ENCODE measurements around the gene BMP7. TPM values are rescaled to one million over a fixed set of nuclear protein-coding genes. Genes with fewer than 3 reads are reported as not detected.
A peak's percentile ranks its signal among the peaks of the same experiment; 100 is the strongest.

The BMP7 gene
- total RNA-seq, 1 donor, result not detected

DNA sequence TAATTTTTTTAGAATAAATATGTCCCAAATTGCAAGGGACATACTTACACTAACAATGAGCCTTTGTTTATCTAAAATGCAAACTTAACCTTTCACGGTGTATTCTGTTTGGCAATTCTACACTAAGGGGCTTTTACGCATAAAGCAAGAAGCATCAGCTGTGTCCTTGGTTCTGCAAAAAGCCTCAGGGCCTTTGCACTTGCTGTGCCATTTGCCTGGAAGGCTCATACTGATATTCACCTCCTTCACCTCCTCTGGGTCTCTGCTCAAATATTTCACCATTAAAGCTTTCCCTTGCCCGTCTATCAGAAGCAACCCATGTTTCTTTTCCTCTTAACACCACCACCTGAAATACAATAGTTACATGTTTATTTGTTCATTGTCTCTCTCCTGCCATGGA lies 8.9 kb upstream of the BMP7 start:
- Histone ChIP-seq H3K36me3 (ENCODE audit: insufficient read depth, low read length) (no peaks in the 10 kb centered on the region), H3K9me3 (ENCODE audit: low read depth, low read length) (no peaks in the 10 kb centered on the region), H3K4me3 (ENCODE audit: insufficient read depth, low read length) (no peak overlapping the region), H2AFZ (ENCODE audit: low read length) (no peak overlapping the region), H4K20me1 (ENCODE audit: insufficient read depth, low read length) (no peaks in the 10 kb centered on the region), H3K27ac (ENCODE audit: low read depth, low read length) (no peak overlapping the region), H3K4me2 (ENCODE audit: insufficient read depth, low read length) (no peak overlapping the region), H3K4me1 (ENCODE audit: insufficient read depth, low read length) (no peaks in the 10 kb centered on the region), H3K79me2 (ENCODE audit: insufficient read depth, low read length) (no peaks in the 10 kb centered on the region), H3K27me3 (ENCODE audit: insufficient read depth, low read length) (no peaks in the 10 kb centered on the region)
- TF ChIP-seq, protein P1, sequence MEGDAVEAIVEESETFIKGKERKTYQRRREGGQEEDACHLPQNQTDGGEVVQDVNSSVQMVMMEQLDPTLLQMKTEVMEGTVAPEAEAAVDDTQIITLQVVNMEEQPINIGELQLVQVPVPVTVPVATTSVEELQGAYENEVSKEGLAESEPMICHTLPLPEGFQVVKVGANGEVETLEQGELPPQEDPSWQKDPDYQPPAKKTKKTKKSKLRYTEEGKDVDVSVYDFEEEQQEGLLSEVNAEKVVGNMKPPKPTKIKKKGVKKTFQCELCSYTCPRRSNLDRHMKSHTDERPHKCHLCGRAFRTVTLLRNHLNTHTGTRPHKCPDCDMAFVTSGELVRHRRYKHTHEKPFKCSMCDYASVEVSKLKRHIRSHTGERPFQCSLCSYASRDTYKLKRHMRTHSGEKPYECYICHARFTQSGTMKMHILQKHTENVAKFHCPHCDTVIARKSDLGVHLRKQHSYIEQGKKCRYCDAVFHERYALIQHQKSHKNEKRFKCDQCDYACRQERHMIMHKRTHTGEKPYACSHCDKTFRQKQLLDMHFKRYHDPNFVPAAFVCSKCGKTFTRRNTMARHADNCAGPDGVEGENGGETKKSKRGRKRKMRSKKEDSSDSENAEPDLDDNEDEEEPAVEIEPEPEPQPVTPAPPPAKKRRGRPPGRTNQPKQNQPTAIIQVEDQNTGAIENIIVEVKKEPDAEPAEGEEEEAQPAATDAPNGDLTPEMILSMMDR (IDR thresholded peaks at IDR 0.05; ENCODE audit: extremely low read depth, low read depth, low read length), result no peak
- DNase-seq (ENCODE audit: insufficient read length, low spot score, missing footprints), result no peak

DNA sequence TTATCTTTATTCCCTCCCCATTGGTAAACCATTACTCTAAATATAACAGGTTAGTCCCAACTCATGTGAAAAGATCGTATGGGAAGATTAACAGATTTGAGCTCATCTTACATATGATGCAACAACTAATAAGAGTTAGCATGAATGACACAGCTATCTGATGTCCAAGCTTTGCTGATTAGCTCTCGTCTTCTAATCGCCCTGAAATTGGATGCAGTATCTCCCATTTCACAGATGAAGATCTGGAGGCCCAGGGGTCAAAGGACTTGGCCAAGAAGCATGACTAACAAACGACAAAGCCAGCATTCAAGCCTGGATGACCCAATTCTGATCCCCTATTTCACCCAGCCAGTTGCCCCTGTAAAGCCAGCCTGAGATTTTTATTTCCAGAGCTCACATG lies 8.4 kb upstream of the BMP7 start:
- H3K9me3 ChIP-seq (ENCODE audit: low read depth, low read length), result no peaks in the 10 kb centered on the region
- no peaks in the 10 kb centered on the region for H4K20me1 ChIP-seq (ENCODE audit: insufficient read depth, low read length)
- no peaks in the 10 kb centered on the region for H3K4me1 ChIP-seq (ENCODE audit: insufficient read depth, low read length)
- H3K36me3 ChIP-seq (ENCODE audit: insufficient read depth, low read length), result no peaks in the 10 kb centered on the region
- no peaks in the 10 kb centered on the region for H3K79me2 ChIP-seq (ENCODE audit: insufficient read depth, low read length)
- H3K27me3 ChIP-seq (ENCODE audit: insufficient read depth, low read length), result no peaks in the 10 kb centered on the region
- no peak overlapping the region for H2AFZ ChIP-seq (ENCODE audit: low read length)
- TF ChIP-seq, protein P1 (IDR thresholded peaks at IDR 0.05; ENCODE audit: extremely low read depth, low read depth, low read length), result no peak
- no peak overlapping the region for H3K4me3 ChIP-seq (ENCODE audit: insufficient read depth, low read length)
- peak; percentile 21 for DNase-seq (ENCODE audit: insufficient read length, low spot score, missing footprints)
- no peak overlapping the region for H3K4me2 ChIP-seq (ENCODE audit: insufficient read depth, low read length)
- no peak overlapping the region for H3K27ac ChIP-seq (ENCODE audit: low read depth, low read length)

DNA sequence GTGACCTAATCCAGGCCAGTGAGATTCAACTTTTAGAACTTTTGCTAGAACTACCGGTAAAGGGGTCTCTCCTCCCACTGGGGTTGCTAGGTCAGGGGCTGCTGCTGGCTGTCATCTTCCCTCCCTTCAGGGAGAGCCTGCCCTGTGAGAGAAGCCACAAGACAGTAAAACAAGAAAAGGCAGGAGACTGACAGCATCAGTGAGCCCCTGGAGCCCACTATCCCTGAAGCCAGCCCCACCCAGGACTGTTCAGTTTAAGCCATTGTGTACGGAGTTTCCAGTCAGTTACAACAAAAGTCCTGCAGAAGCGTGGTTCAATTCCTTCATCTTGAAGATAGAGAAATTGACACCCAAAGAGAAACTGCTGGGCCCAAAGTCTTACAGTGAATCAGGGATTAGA lies 7.9 kb upstream of the BMP7 start:
- no peaks in the 10 kb centered on the region for H3K79me2 ChIP-seq (ENCODE audit: insufficient read depth, low read length)
- no peaks in the 10 kb centered on the region for H4K20me1 ChIP-seq (ENCODE audit: insufficient read depth, low read length)
- no peak overlapping the region for H3K4me2 ChIP-seq (ENCODE audit: insufficient read depth, low read length)
- no peaks in the 10 kb centered on the region for H3K9me3 ChIP-seq (ENCODE audit: low read depth, low read length)
- no peak overlapping the region for H3K4me3 ChIP-seq (ENCODE audit: insufficient read depth, low read length)
- no peaks in the 10 kb centered on the region for H3K27me3 ChIP-seq (ENCODE audit: insufficient read depth, low read length)
- H3K27ac ChIP-seq (ENCODE audit: low read depth, low read length), result no peak overlapping the region
- DNase-seq (ENCODE audit: insufficient read length, low spot score, missing footprints), result peak; percentile 75
- H2AFZ ChIP-seq (ENCODE audit: low read length), result no peak overlapping the region
- no peaks in the 10 kb centered on the region for H3K36me3 ChIP-seq (ENCODE audit: insufficient read depth, low read length)
- H3K4me1 ChIP-seq (ENCODE audit: insufficient read depth, low read length), result no peaks in the 10 kb centered on the region
- TF ChIP-seq, protein P1 (IDR thresholded peaks at IDR 0.05; ENCODE audit: extremely low read depth, low read depth, low read length), result no peak

- Histone ChIP-seq H3K4me2 (ENCODE audit: insufficient read depth, low read length) (no peak overlapping the region), H3K27ac (ENCODE audit: low read depth, low read length) (no peak overlapping the region), H3K27me3 (ENCODE audit: insufficient read depth, low read length) (no peaks in the 10 kb centered on the region), H3K9me3 (ENCODE audit: low read depth, low read length) (no peaks in the 10 kb centered on the region), H4K20me1 (ENCODE audit: insufficient read depth, low read length) (no peaks in the 10 kb centered on the region), H3K4me1 (ENCODE audit: insufficient read depth, low read length) (no peaks in the 10 kb centered on the region), H3K79me2 (ENCODE audit: insufficient read depth, low read length) (no peaks in the 10 kb centered on the region), H3K4me3 (ENCODE audit: insufficient read depth, low read length) (no peak overlapping the region), H3K36me3 (ENCODE audit: insufficient read depth, low read length) (no peaks in the 10 kb centered on the region), H2AFZ (ENCODE audit: low read length) (no peak overlapping the region)
- DNase-seq (ENCODE audit: insufficient read length, low spot score, missing footprints), result peak; percentile 77
- TF ChIP-seq, protein P1 (IDR thresholded peaks at IDR 0.05; ENCODE audit: extremely low read depth, low read depth, low read length), result no peak
Measured at GRCh38 chr20:57272883-57273535, 6.6 kb upstream of the BMP7 start.

Data from osteoblast (primary cell).